Erythroblast (primary cell): ENCODE measurements around the gene ISG15.

ENCODE experiments used
- GATA1 ChIP-seq: IDR thresholded peaks from 2 replicates; pipeline ENCODE4 v1.6.1; 2011; ENCODE audit warnings: low read depth, mild to moderate bottlenecking, control low read depth, low read length, moderate library complexity
- POLR2A ChIP-seq: IDR thresholded peaks from 2 replicates; pipeline ENCODE4 v1.6.1; 2011; ENCODE audit warnings: mild to moderate bottlenecking, low read length

- TF ChIP-seq POLR2A (no peak), GATA1 (no peak)
Measured at GRCh38 chr1:1058921-1059493, 45.7 kb downstream of the ISG15 start.
